NCI-H446 treated with DMSO at 0.1 percent for 48 hours (cell line): ENCODE measurements around the gene C9orf85.
"Not testable (repeated sequence)": the region's sequence is repeated elsewhere in the genome, so short reads cannot be mapped to it uniquely, and the experiment has no call there.

Experiments used
- DNase-seq: peaks from one replicate; lab custom pipeline; 2025; lab: John Stamatoyannopoulos, UW

C9orf85 gene

GRCh38 chr9:72006501-72006900 lies 95.1 kb downstream of the C9orf85 start:
- no peak for DNase-seq

GRCh38 chr9:72007726-72008125 lies 96.3 kb downstream of the C9orf85 start:
- DNase-seq: not testable (repeated sequence)

- no peak for DNase-seq
Observed at GRCh38 chr9:72012646-72013045, 101.2 kb downstream of the C9orf85 start.

- no peak for DNase-seq
Observed at GRCh38 chr9:72013292-72013760, 101.9 kb downstream of the C9orf85 start.

GRCh38 chr9:72022841-72023240 lies 111.4 kb downstream of the C9orf85 start:
- DNase-seq: no peak
